HG03575 (cell line): Measurements from ENCODE around the gene P2RY14.

Experiments used
- ATAC-seq: cut with Tn5 transposase; IDR thresholded peaks from one replicate; pipeline ENCODE4 v1.9.1; 2021; ENCODE audit not compliant: unreplicated experiment, insufficient number of reproducible peaks, low FRiP score; ENCODE audit errors: extremely low read depth

P2RY14 gene

DNA sequence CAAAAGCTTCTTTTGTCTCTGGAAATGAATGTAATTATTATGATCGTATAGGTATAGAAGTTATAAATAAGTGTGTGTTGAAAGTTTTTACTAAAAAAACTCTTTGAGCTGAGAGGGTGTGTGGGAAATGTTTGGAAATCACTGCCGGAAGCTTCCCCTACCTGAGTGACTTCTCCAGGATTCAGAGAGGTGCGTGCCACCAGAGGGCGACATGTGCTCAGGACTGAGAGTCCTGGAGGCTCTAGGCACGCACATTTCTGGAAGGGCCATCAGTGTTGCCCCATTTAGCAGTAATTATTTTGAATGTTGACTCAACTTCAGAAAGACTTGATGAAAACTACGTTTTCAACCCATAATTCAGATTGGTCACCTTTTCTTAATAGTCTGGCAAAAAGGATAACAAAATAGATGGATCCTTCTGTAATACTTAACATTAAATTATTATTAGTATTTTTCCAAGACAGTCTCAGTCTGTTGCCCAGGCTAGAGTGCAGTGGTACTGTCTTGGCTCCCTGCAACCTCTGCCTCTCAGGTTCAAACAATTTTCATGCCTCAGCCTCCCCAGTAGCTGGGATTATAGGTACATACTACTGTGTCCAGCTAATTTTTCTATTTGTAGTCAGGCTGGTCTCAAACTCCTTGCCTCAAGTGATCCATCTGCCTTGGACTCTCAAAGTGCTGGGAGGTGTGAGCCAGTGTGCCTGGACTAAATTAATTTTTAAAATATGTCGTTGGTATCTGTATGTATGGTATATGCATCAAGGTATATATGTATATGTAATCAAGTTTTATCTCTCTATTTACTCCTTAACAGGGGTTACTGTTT lies 109.9 kb downstream of the P2RY14 start:
- no peak for ATAC-seq

GRCh38 chr3:151166161-151166560 lies 112.2 kb downstream of the P2RY14 start:
- ATAC-seq: no peak

- no peak for ATAC-seq
These were observed 113.1 kb downstream of the P2RY14 start for GRCh38 chr3:151165226-151165625.
